ENCODE results near the gene TMEM165.

TMEM165 gene

DNA sequence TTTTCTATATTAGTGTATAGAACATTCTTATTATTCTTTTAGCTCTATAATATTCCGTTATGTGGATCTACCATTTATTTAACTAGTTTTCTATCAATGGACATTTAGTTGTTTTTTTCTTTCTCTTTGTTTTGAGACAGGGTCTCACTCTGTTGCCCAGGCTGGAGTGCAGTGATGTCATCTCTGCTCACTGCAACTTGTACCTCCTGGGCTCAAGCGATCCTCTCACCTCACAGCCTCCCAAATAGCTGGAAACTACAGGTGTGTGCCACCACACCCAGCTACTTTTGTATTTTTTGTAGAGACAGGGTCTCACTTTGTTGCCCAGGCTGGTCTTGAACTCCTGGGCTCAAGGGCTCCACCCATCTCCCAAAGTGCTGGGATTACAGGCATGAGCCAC, 10.8 kb downstream of the TMEM165 start:
- TF ChIP-seq CTCF (IDR thresholded peaks at IDR 0.05; ENCODE audit: borderline replicate concordance, insufficient read depth, low read depth, low read length): no peak
- no peak overlapping the region for H3K4me3 ChIP-seq (ENCODE audit: low read depth, low read length)

GRCh38 chr4:55407119-55407518, 11.4 kb downstream of the TMEM165 start:
- H3K4me3 ChIP-seq (ENCODE audit: low read depth, low read length): no peak overlapping the region
- TF ChIP-seq CTCF (IDR thresholded peaks at IDR 0.05; ENCODE audit: borderline replicate concordance, insufficient read depth, low read depth, low read length): no peak

- H3K4me3 ChIP-seq (ENCODE audit: low read depth, low read length): no peak overlapping the region
- no peak for TF ChIP-seq CTCF (IDR thresholded peaks at IDR 0.05; ENCODE audit: borderline replicate concordance, insufficient read depth, low read depth, low read length)
Observed at GRCh38 chr4:55407764-55408163, 12.0 kb downstream of the TMEM165 start.

DNA sequence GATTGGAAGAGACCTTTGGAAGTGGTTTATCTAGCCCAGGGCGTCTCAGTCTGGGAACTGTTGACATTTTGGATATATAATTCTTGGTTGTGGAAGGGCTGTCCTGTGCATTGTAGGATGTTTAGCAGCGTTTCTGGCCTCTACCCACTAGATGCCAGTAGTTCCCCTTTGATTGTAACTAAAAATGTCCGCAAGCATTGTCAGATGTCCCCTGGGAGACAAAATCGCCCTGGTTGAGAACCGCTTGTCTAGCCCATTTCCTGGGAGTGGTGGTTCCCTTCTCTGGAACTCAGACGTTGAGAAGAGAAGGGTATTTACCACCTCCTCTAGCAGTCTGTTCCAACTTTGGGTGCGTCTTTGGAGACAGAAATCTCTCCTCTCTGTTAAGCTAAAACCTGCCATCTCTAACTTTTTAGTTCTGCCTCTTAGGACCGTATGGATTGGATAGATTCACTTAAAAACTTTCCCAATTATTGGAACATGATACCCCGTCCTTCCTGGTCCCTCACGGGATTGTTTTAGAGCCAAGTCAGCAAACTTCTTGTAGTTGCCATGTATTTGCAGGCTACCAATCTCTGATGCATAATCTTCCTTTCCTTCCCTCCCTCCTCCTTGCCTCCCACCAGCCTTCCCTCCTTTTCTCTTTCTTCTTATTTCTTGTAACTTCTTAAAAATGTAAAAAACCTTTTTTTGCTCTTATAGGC, 13.9 kb downstream of the TMEM165 start:
- peak; percentile 38; the same call in 1 of the 2 replicates for TF ChIP-seq CTCF (IDR thresholded peaks at IDR 0.05; ENCODE audit: borderline replicate concordance, insufficient read depth, low read depth, low read length)
- H3K4me3 ChIP-seq (ENCODE audit: low read depth, low read length): no peak overlapping the region

GRCh38 chr4:55410431-55410830, 14.7 kb downstream of the TMEM165 start:
- H3K4me3 ChIP-seq (ENCODE audit: low read depth, low read length): no peak overlapping the region
- no peak for TF ChIP-seq CTCF (IDR thresholded peaks at IDR 0.05; ENCODE audit: borderline replicate concordance, insufficient read depth, low read depth, low read length)

GRCh38 chr4:55411621-55412020, 15.9 kb downstream of the TMEM165 start:
- no peak overlapping the region for H3K4me3 ChIP-seq (ENCODE audit: low read depth, low read length)
- TF ChIP-seq CTCF (IDR thresholded peaks at IDR 0.05; ENCODE audit: borderline replicate concordance, insufficient read depth, low read depth, low read length): no peak

DNA sequence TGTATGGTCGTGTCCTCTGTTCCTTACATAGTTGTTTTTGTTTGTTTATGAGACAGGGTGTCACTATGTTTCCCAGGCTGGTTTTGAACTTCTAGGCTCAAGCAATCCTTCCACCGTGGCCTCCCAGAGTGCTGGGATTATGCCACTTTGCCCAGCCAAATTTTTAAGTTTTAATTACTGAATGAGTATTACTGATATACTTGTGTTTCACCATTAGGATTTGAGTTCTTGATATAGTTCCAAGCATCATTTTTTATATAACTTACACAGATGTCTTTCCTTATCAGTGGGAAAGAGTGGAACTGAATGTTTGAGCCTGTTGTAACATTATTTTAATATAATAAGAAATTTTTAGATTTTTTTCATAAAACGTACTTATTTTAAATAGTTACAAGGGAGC, 20.4 kb downstream of the TMEM165 start:
- no peak for TF ChIP-seq CTCF (IDR thresholded peaks at IDR 0.05; ENCODE audit: borderline replicate concordance, insufficient read depth, low read depth, low read length)

More for the DNA sequence above, 20.4 kb downstream of the TMEM165 start:
- H3K4me3 ChIP-seq (ENCODE audit: low read depth, low read length): no peak overlapping the region

Data from GM12875 (cell line).